Stimulated activated CD4-positive, alpha-beta T cell treated with anti-CD3 and anti-CD28 coated beads, Interleukin-2, amount 100 ng/mL, for 48 hours (primary cell): ENCODE measurements around the gene ACOX1.

ENCODE experiments used
- DNase-seq, 2 donors: peaks; one replicate each; pipeline ENCODE4 v3.0.0-alpha.2; 2020

Gene ACOX1

GRCh38 chr17:75902406-75902805 is 76.6 kb downstream of the ACOX1 start:
- DNase-seq, result no peak

GRCh38 chr17:75901727-75902126 is 77.2 kb downstream of the ACOX1 start:
- DNase-seq, result no peak

- DNase-seq, result no peak
These were observed 78.1 kb downstream of the ACOX1 start for GRCh38 chr17:75900691-75901533.

- no peak for DNase-seq
These were observed 79.0 kb downstream of the ACOX1 start for GRCh38 chr17:75899767-75900468.

GRCh38 chr17:75899353-75899752 is 79.6 kb downstream of the ACOX1 start:
- no peak for DNase-seq

- no peak for DNase-seq
These were observed 80.2 kb downstream of the ACOX1 start for GRCh38 chr17:75898791-75899190.

DNA sequence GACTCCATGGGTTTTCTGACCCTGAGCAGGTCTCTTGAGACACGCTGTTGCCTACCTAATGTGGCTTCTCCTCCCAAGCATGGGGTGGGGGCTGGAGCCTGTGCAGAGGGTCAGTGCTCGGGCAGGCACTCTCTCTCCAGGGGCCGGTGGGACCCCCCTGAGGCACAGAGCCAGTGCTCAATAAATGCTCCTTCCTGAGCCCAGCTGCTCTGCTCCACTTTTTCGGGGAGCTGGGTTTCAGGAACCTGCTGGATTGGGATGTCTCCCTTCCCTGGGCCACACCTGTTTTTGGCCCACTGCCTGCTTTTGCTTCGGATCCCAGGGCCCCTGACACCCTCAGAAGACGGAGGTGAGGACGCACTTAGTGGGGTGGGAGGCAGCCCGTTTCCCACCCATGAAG is 80.9 kb downstream of the ACOX1 start:
- DNase-seq, result no peak

DNA sequence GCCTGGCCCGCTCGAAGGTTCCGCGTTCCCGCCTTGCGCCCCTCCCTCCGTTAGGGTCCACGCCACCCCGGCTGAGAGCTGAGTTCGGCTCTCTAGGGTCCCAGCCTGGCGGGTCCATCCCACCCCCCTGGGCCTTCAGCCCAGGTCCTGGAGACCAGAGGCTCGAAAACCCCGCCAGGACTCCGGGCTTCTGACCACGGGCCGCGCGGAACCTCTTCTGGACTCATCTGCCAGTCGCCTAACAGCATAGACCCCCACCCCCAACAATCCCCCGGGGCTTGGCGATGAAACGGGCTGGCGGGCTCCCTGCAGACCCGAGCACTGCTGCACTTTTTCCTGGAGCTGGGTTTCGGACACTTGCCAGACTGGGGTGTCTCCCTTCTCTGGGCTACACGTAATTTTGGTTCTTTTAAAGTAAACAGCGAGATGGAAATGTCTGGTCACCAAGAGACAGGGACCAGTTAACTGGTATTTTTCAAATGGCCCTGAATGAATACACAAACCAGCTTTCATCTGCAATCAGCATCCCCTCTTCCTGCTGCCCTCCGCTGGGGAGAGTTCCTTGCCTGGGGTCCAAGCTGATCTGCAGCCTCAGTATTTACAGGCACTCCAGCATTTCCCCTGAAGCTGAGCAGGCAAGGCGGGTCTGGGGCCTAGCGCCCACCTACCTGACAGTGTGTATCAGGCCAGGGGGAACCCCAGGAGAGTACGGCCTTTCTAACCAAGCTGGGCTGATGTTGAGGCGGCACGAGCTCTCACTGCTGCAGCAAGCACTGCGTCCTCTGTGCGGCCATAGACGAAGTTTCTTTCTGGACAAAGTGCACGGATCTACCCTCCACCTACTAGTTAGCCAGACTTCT is 81.6 kb downstream of the ACOX1 start:
- no peak for DNase-seq

DNA sequence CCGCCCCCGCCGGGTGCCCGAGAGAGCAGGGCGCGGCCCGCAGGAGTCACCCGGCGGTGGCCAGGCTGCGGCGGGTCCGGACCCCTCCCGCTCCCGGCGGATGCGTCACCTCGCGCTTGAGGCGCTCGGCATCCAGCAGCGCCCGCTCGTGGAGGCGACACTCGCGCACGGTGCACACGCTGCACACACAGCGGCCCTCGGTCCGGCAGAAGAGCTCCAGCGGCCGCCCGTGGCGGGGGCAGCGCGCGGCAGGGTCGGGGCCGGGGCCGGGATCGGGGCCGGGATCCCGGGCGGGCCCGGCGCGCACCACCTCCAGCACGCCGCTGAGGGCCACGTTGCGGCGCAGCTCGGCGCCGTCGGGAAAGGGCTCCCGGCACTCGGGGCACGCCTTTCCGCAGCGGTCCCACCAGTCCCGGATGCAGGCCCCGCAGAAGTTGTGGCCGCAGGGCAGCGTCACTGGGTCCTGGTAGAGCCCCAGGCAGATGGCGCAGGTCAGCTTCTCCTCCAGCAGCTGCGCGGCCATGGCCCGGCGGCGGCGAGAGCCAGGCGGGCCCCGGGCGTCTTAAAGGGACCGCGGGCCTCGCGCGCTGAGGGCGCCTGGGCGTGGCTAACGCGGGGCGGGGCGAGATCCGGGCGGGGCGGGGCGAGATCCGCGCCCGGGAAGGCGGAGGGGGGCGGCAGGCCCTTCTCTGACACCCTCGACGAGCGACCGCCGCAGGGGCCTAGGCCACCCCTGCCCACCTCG is 82.4 kb downstream of the ACOX1 start, which contains the start of gene TRIM65:
Gene TRIM65, minus strand, starts transcription at position 537 of the 745 bp plus-strand sequence. Its CDS starts 14 bp downstream, at position 523.
- peak; percentile 73 to 84 for DNase-seq

DNA sequence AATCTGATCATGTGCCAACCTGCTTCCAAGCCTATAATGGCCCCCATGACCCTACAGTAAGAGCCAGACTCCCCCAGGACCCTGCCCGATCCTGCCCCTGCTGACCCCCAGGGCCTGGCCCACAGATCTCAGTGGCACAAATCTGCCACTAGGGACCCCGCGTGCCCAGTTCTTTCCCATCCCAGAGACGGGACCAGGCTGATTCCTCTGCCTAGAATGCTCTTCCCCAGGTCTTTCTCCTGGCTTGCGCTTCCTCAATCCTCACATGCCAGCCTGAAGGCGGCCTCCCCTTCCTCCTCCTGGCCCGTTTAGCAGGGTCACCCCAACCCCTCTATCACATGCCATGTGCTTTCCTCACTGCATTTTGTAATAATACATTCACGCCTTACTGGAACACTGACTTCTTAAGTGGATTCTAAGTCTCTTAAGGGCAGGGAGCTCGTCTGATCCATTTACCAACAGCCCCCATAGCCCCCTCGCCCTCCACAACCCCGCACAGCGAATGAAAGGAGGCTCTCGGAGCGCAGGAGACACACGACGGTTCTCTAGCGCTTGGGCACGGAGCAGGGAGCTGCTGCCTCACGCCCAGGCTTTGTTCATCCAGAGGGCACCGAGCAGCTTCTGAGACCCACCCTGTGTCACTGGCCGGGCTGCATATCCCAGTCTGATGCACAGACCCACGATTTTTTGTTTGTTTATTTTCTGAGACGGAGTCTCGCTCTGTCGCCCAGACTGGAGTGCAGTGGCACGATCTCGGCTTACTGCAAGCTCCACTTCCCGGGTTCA is 83.4 kb downstream of the ACOX1 start:
- DNase-seq, result no peak

DNA sequence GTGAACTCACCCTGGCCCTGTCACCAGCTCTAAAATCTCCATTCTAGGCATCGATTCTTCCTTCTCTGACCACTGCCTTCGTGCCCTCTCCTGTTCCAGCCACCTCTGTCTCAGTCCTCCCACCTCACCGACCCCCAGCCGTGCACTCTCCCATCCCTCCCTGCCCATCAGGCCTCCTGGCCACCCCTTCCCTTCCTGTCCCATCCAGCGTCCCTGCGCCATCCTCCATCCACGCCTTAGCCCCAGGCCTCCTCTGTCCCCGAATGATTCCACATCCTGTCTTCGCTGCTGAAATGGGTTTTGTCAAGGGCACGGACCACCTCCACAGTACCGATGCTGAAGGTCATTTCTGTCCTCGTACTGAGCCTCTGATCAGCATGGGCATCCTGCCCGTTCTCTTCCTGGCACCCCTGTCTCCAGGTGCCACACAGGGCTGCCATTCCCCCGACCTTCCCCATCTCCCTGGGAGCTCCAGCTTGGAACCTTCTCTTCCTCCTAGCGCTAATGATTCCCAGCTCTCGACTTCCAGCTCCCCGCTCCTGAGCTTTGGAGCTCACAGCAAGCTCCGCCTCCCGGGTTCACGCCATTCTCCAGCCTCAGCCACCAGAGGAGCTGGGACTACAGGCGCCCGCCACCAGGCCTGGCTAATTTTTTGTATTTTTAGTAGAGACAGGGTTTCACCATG is 84.8 kb downstream of the ACOX1 start:
- no peak for DNase-seq

- no peak for DNase-seq
These were observed 85.5 kb downstream of the ACOX1 start for GRCh38 chr17:75893305-75894048.

- DNase-seq, result no peak
These were observed 86.3 kb downstream of the ACOX1 start for GRCh38 chr17:75892556-75893224.

- DNase-seq, result no peak
These were observed 87.1 kb downstream of the ACOX1 start for GRCh38 chr17:75891605-75892555.
